ENCODE measurements around the gene PTTG2.
"Not testable (repeated sequence)": the region's sequence is repeated elsewhere in the genome, so short reads cannot be mapped to it uniquely, and the experiment has no call there.

The PTTG2 gene

GRCh38 chr4:37970702-37971101 is 10.5 kb downstream of the PTTG2 start:
- TF ChIP-seq CTCF (conservative IDR thresholded peaks at IDR 0.05; ENCODE audit: low read length), result peak; percentile 41
- no peak overlapping the region for H3K4me3 ChIP-seq (ENCODE audit: low read length)
- DNase-seq (ENCODE audit: low read depth), result peak; percentile 42

GRCh38 chr4:37971202-37971601 is 11.0 kb downstream of the PTTG2 start:
- no peak for DNase-seq (ENCODE audit: low read depth)
- TF ChIP-seq CTCF (conservative IDR thresholded peaks at IDR 0.05; ENCODE audit: low read length), result no peak
- H3K4me3 ChIP-seq (ENCODE audit: low read length), result no peak overlapping the region

- no peak for TF ChIP-seq CTCF (conservative IDR thresholded peaks at IDR 0.05; ENCODE audit: low read length)
- DNase-seq (ENCODE audit: low read depth), result no peak
- no peak overlapping the region for H3K4me3 ChIP-seq (ENCODE audit: low read length)
These were observed 13.2 kb downstream of the PTTG2 start for GRCh38 chr4:37973441-37973840.

- not testable (repeated sequence) for DNase-seq (ENCODE audit: low read depth); H3K4me3 ChIP-seq (ENCODE audit: low read length)
These were observed 15.2 kb downstream of the PTTG2 start for GRCh38 chr4:37975321-37975822.

- DNase-seq (ENCODE audit: low read depth), result peak; percentile 5
- peak overlapping the region; percentile 61 for H3K4me3 ChIP-seq (ENCODE audit: low read length)
- TF ChIP-seq CTCF (conservative IDR thresholded peaks at IDR 0.05; ENCODE audit: low read length), result no peak
These were observed 16.3 kb downstream of the PTTG2 start for GRCh38 chr4:37976507-37976906.

GRCh38 chr4:37976991-37977470 is 16.8 kb downstream of the PTTG2 start:
- peak overlapping the region; percentile 61 for H3K4me3 ChIP-seq (ENCODE audit: low read length)
- DNase-seq (ENCODE audit: low read depth), result peak; percentile 62
- TF ChIP-seq CTCF (conservative IDR thresholded peaks at IDR 0.05; ENCODE audit: low read length), result no peak

- H3K4me3 ChIP-seq (ENCODE audit: low read length), result peak overlapping the region; percentile 60
- TF ChIP-seq CTCF (conservative IDR thresholded peaks at IDR 0.05; ENCODE audit: low read length), result peak; percentile 56
- peak; percentile 69 for DNase-seq (ENCODE audit: low read depth)
These were observed 17.5 kb downstream of the PTTG2 start for GRCh38 chr4:37977471-37978247.

All from AG10803 (cell line).